ENCODE data around the gene PRICKLE4.

GRCh38 chr6:41805830-41806774, 25.5 kb downstream of the PRICKLE4 start:
- TF ChIP-seq USF2 (IDR thresholded peaks at IDR 0.05; ENCODE audit: low read depth, low read length) (no peak), RFX5 (IDR thresholded peaks at IDR 0.05; ENCODE audit: low read depth, low read length) (no peak), CTCF (conservative IDR thresholded peaks at IDR 0.05; ENCODE audit: low read depth, low read length) (no peak)
